Superior temporal gyrus (tissue), 1 donor: ENCODE results near the gene MAP3K9.
"Not testable (repeated sequence)": the region's sequence is repeated elsewhere in the genome, so short reads cannot be mapped to it uniquely, and the experiment has no call there.

ENCODE experiments used
- DNase-seq: peaks from one replicate; pipeline ENCODE4 v3.0.0-alpha.2; 2016; ENCODE audit errors: extremely low spot score

MAP3K9 gene

GRCh38 chr14:70809225-70810219, at the start of gene MAP3K9:
Gene MAP3K9 (minus strand): TSS chr14:70809513. CDS start chr14:70809171, 342 bp downstream.
- DNase-seq: peak; percentile 76

GRCh38 chr14:70858641-70859040, 49.3 kb upstream of the MAP3K9 start:
- no peak for DNase-seq

- DNase-seq: no peak
These were observed 48.2 kb upstream of the MAP3K9 start for GRCh38 chr14:70857496-70857890.

- DNase-seq: peak; percentile 25
These were observed 47.7 kb upstream of the MAP3K9 start for GRCh38 chr14:70856851-70857495.

- no peak for DNase-seq
These were observed 46.2 kb upstream of the MAP3K9 start for GRCh38 chr14:70855486-70855885.

GRCh38 chr14:70853658-70854057, 44.3 kb upstream of the MAP3K9 start:
- DNase-seq: not testable (repeated sequence)

- peak; percentile 46 for DNase-seq
These were observed 38.2 kb upstream of the MAP3K9 start for GRCh38 chr14:70847406-70848090.

- no peak for DNase-seq
These were observed 36.3 kb upstream of the MAP3K9 start for GRCh38 chr14:70845601-70846000.

- DNase-seq: no peak
These were observed 33.6 kb upstream of the MAP3K9 start for GRCh38 chr14:70842851-70843462.

GRCh38 chr14:70838076-70838475, 28.8 kb upstream of the MAP3K9 start:
- no peak for DNase-seq

- no peak for DNase-seq
These were observed 27.6 kb upstream of the MAP3K9 start for GRCh38 chr14:70836946-70837345.

GRCh38 chr14:70833884-70834283, 24.6 kb upstream of the MAP3K9 start:
- DNase-seq: no peak

GRCh38 chr14:70832561-70833305, 23.4 kb upstream of the MAP3K9 start:
- peak; percentile 58 for DNase-seq

GRCh38 chr14:70830998-70831781, 21.9 kb upstream of the MAP3K9 start:
- DNase-seq: no peak

GRCh38 chr14:70828188-70828587, 18.9 kb upstream of the MAP3K9 start:
- no peak for DNase-seq

- DNase-seq: no peak
These were observed 18.4 kb upstream of the MAP3K9 start for GRCh38 chr14:70827752-70828151.

- DNase-seq: no peak
These were observed 18.0 kb upstream of the MAP3K9 start for GRCh38 chr14:70827347-70827746.

GRCh38 chr14:70823281-70823680, 14.0 kb upstream of the MAP3K9 start:
- DNase-seq: no peak

GRCh38 chr14:70822530-70823185, 13.3 kb upstream of the MAP3K9 start:
- no peak for DNase-seq
